AG04450 (cell line): Measurements from ENCODE around the gene ECE1. TPM values are rescaled to one million over a fixed set of nuclear protein-coding genes. Genes with fewer than 3 reads are reported as not detected.

Source experiments
- CTCF ChIA-PET: fragments of 300-600, 350-600 bp; formaldehyde crosslinking; extraction: SDS; loops from one replicate; lab custom pipeline; 2022; ENCODE audit warnings: antibody characterized with exemption, inconsistent platforms; lab: Charles Lee
- POLR2A ChIA-PET: fragments of 350-600 bp; formaldehyde crosslinking; extraction: SDS; loops from one replicate; lab custom pipeline; 2021; ENCODE audit warnings: antibody characterized with exemption, inconsistent platforms; lab: Yijun Ruan, JAX
- DNase-seq: peaks from one replicate; pipeline ENCODE4 v3.0.0-alpha.2; 2011; ENCODE audit warnings: low read depth, low spot score
- H3K27ac ChIP-seq: one replicate; pipeline ENCODE4 v1.5.1; 2012; ENCODE audit warnings: low read depth, low read length, control low read depth
- H3K27me3 ChIP-seq: one replicate; pipeline ENCODE4 v1.6.0; 2012; ENCODE audit warnings: low read length; ENCODE audit not compliant: control insufficient read depth, insufficient read depth
- H3K4me3 ChIP-seq: 2 replicates; pipeline ENCODE4 v1.5.1; 2011; ENCODE audit warnings: mild to moderate bottlenecking, low read depth, low read length, control low read depth
- H3K9me3 ChIP-seq: 2 replicates; pipeline ENCODE4 v1.5.1; 2012; ENCODE audit warnings: low read length; ENCODE audit not compliant: control insufficient read depth, insufficient read depth
- polyA plus RNA-seq: library from polyadenylated mRNA; depleted of rRNA; stranded (reverse); fragments of >200 nt; gene quantifications from 2 replicates; pipeline ENCODE4 v1.2.3, GENCODE V29; 2011
- TF ChIP-seq, protein P1 (sequence below): IDR thresholded peaks from 2 replicates; pipeline ENCODE4 v1.5.1; 2011; ENCODE audit warnings: low read depth, low read length, control low read depth, inconsistent platforms

Gene ECE1
- polyA plus RNA-seq, 1 experiment = 161 TPM

DNA sequence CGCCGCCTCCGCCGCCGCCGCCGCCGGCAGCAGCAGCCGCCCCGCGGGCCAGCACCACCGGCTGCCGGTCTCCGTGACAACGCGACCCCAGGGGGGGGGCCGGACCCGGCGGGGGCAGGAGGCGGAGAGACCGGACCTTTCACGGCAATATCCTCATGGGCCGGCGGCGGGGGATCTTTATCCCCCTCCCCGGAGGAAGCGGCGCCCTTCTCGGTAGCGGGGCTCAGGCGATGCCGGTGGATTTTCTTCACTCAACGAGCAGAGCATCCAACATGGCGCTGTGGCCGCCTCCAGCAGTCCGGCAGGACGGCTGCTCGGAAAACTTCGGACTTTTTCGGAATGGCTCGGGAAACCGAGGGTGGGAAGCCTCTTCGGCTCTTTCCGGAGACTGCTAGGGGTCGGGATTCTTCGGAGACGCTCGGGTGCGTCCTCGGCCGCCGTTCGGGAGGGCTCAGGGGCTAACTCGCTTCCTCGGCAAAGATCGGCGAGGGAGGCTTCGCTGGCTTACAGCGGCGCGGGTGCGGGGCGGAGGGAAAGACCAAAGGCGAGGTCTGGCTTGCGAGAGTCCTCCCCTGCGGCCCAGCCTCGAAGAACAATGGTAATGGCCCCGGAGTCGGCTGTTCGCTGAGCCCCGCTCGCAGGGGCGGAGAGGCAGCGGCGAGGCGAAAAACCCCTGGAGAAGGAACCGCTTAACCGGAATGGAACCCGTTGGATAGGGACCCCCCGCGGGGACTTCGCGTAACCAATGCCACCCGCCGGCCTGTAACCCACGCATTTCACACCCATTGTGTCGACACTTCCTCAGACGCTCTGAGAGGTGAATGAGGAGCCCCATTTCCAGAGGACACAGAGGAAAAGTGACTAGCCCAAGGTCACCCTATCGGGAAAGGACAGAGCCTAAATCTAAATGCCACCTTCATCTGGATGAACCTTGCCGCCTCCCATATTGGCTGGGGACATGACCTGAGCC, 113.4 kb downstream of the ECE1 start, which contains the start of gene EIF4G3:
Gene EIF4G3, minus strand, starts transcription at position 312 of the 970 bp plus-strand sequence. CDS start 174,155 bp downstream, outside the sequence.
- no peaks in the 10 kb centered on the region; the same call in 1 of the 2 replicates for H3K9me3 ChIP-seq
- H3K27me3 ChIP-seq = no peaks in the 10 kb centered on the region
- ChIA-PET POLR2A (no interaction called here), CTCF (no interaction called here)
- H3K4me3 ChIP-seq = peak within 1 kb of the TSS; percentile 89
- DNase-seq = peak; percentile 93
- H3K27ac ChIP-seq = peak within 1 kb of the TSS; percentile 88
- TF ChIP-seq, protein P1, sequence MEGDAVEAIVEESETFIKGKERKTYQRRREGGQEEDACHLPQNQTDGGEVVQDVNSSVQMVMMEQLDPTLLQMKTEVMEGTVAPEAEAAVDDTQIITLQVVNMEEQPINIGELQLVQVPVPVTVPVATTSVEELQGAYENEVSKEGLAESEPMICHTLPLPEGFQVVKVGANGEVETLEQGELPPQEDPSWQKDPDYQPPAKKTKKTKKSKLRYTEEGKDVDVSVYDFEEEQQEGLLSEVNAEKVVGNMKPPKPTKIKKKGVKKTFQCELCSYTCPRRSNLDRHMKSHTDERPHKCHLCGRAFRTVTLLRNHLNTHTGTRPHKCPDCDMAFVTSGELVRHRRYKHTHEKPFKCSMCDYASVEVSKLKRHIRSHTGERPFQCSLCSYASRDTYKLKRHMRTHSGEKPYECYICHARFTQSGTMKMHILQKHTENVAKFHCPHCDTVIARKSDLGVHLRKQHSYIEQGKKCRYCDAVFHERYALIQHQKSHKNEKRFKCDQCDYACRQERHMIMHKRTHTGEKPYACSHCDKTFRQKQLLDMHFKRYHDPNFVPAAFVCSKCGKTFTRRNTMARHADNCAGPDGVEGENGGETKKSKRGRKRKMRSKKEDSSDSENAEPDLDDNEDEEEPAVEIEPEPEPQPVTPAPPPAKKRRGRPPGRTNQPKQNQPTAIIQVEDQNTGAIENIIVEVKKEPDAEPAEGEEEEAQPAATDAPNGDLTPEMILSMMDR = no peak

DNA sequence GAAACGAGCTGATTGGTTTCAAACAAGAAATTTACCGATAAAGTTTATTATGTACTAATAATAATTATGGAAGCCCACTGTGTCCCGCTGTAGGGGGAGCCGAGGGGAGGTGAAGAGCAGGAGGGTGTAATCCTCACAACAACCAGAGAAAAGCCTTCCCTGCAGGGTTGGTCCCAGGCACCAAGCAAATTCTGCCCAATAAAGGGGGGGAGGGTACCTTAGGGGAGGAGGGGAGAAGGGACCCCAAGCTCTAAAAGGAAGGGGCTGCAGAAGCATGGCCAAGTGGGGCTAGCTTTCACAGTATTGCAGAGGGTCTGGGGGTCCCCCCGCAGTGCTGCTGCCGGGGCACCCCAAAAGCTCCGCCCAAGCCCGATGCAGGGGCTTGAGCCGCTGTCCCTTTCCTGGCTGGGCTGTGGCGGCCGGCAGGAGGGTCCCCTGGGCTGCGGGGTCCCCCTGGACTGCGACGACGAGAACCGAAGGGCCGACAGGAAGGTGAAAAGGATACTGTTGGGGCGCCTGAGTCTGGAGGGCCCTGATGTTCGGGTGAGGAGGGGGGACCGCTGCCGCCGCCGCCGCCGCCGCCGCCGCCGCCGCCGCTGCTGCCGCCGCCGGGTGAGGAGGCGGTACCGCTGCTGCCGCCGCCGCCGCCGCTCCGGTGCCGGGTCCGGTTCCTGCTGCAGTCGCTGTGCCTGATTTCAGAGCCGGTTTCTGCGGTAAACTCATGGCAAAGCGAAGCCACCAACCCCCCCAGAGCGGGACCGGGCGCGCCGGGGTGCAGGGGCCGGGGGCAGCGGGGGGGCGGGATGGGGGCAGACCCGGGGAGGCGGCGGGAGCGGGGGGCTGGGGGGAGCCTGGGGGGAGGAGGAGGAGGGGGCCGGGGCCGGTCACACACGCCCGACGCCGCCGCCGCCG, 114.3 kb downstream of the ECE1 start:
- CTCF ChIA-PET = interaction anchor here (0.6 kb wide), 1 partner anchor 70 kb away, joined by 4 read pairs; no protein-coding TSS in a partner anchor
- no peak for DNase-seq

DNA sequence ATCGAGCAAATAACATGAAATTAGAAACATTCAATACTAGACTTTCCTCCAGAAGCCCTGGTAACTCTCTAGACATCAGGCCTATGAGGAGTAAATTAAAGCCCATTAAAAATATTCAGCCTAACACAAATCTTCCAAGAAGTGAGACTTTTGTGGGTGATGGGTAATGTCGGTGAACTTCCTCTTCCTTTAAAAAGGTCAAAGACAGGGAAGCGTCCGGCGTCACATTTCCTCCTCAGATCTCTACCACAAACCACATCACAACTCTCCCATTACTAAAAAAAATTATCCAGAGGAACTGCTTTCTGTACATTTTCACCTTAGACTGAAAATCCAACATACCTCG, 115.0 kb downstream of the ECE1 start:
- TF ChIP-seq, protein P1 = no peak
- Histone ChIP-seq H3K9me3 (no peaks in the 10 kb centered on the region; the same call in 1 of the 2 replicates), H3K27ac (peak overlapping the region; percentile 22), H3K4me3 (peak overlapping the region; percentile 89), H3K27me3 (no peaks in the 10 kb centered on the region)
- POLR2A ChIA-PET = interaction anchor here (0.7 to 1.1 kb wide), 3 partner anchors 26 to 389 kb away, joined by 3 read pairs; no protein-coding TSS in a partner anchor
- DNase-seq = no peak
- CTCF ChIA-PET = interaction anchor here (0.6 kb wide), 1 partner anchor 69 kb away, joined by 4 read pairs; no protein-coding TSS in a partner anchor

More for the DNA sequence above, 114.3 kb downstream of the ECE1 start:
- Histone ChIP-seq H3K27me3 (no peaks in the 10 kb centered on the region), H3K4me3 (peak overlapping the region; percentile 89), H3K9me3 (no peaks in the 10 kb centered on the region; the same call in 1 of the 2 replicates), H3K27ac (peak overlapping the region; percentile 22)
- POLR2A ChIA-PET = interaction anchor here (0.6 to 1.1 kb wide), 4 partner anchors 9 to 389 kb away, joined by 3 to 6 read pairs (median 3); no protein-coding TSS in a partner anchor
- TF ChIP-seq, protein P1 = no peak

DNA sequence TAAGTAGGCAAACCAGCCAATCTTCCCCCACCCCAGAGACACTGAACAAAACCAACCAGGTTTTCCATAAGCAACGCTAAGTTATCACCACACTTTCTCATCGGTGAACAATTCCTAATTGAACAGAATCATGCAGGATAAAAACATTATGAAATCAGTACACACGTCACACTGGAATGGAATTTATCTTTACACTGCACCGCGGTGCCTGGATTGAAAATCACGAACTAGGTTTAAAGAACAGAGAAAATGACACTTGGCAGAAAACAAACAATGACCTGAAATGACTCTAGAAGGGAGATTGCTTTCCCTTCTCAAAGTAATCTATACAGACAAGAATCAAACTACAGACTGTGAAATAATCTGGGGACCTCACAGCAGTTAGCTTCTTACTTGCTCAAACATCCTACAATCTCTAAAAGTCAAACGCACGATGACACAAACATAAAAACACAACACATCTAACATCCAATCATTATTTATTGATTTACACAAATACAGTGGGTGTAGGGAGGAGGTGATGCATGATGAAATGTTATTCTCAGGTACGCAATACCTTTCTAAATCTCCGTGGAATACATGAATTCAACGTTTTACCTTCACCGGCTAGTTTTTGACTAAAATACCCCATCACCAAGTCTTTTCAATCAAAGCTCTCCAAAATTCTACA, 115.5 kb downstream of the ECE1 start:
- no peaks in the 10 kb centered on the region; the same call in 1 of the 2 replicates for H3K9me3 ChIP-seq
- POLR2A ChIA-PET = interaction anchor here (0.7 to 1.1 kb wide), 3 partner anchors 25 to 388 kb away, joined by 3 read pairs; no protein-coding TSS in a partner anchor
- TF ChIP-seq, protein P1 = no peak
- peak overlapping the region; percentile 89 for H3K4me3 ChIP-seq
- H3K27me3 ChIP-seq = no peaks in the 10 kb centered on the region
- peak; percentile 30 for DNase-seq
- CTCF ChIA-PET = no interaction called here
- no peak overlapping the region for H3K27ac ChIP-seq
